ENCODE results near the gene NR2C2. TPM values are rescaled to one million over a fixed set of nuclear protein-coding genes. Genes with fewer than 3 reads are reported as not detected.
A peak's percentile ranks its signal among the peaks of the same experiment; 100 is the strongest.

Gene NR2C2
- total RNA-seq, 2 experiments from 2014 or later = 47.1 to 47.4 TPM

GRCh38 chr3:15045667-15046066 is 98.3 kb downstream of the NR2C2 start:
- Mint-ChIP-seq H3K4me3 (no peak overlapping the region), H3K27ac (peak overlapping the region; percentile 41), H3K36me3 (ENCODE audit: low read depth) (peaks cover 70% of the 10 kb centered on the region), H3K9me3 (no peaks in the 10 kb centered on the region), H3K4me1 (ENCODE audit: low read depth) (peaks cover 25% of the 10 kb centered on the region), H3K27me3 (no peaks in the 10 kb centered on the region)
- DNase-seq (no peak), ATAC-seq (no peak)
- ChIA-PET CTCF (no interaction called here), POLR2A (no interaction called here)
- no peak for TF ChIP-seq CTCF (IDR thresholded peaks at IDR 0.05)
- intact Hi-C loops (cut with micrococcal nuclease) = no loop called here

DNA sequence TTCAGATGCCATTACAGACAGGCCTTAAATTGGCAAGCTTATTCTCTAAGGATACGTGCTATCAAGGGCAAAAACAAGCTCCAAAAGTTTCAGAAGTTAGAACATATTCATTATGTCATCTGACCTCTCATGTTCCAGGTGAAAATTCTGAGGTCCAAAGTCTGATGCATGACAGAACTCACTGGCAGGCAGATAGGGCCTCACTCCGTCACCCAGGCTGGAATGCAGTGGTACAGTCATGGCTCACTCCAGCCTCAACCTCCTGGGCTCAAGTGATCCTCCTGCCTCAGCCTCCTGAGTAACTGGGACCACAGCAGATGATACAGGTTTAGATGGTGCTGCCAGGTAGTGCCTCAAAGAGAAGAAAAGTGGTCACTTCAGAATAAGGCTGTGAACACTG is 102.2 kb downstream of the NR2C2 start:
- no peak for TF ChIP-seq CTCF (IDR thresholded peaks at IDR 0.05)
- no peak for DNase-seq
- Mint-ChIP-seq H3K4me3 (no peak overlapping the region), H3K4me1 (ENCODE audit: low read depth) (peaks cover 46% of the 10 kb centered on the region), H3K9me3 (no peaks in the 10 kb centered on the region), H3K27ac (no peak overlapping the region), H3K27me3 (no peaks in the 10 kb centered on the region), H3K36me3 (ENCODE audit: low read depth) (peaks cover 60% of the 10 kb centered on the region)
- ATAC-seq = no peak
- ChIA-PET POLR2A (interaction anchor here (1.0 to 1.1 kb wide), 2 partner anchors 11 to 48 kb away, joined by 3 read pairs; no protein-coding TSS in a partner anchor), CTCF (interaction anchor here (1.0 to 2.0 kb wide), 4 partner anchors 12 to 128 kb away, joined by 3 to 7 read pairs (median 4); partner anchors contain the start of gene MRPS25)
- intact Hi-C loops (cut with micrococcal nuclease) = no loop called here

- H3K4me1 Mint-ChIP-seq (ENCODE audit: low read depth) = peaks cover 47% of the 10 kb centered on the region
- ATAC-seq (no peak), DNase-seq (no peak)
- H3K27me3 Mint-ChIP-seq = no peaks in the 10 kb centered on the region
- H3K9me3 Mint-ChIP-seq = peaks cover 1% of the 10 kb centered on the region
- POLR2A ChIA-PET = interaction anchor here (0.6 to 2.5 kb wide), 3 partner anchors 14 to 445 kb away, joined by 3 to 10 read pairs (median 3); partner anchors contain the start of gene MRPS25
- H3K4me3 Mint-ChIP-seq = no peak overlapping the region
- intact Hi-C loops (cut with micrococcal nuclease) = no loop called here
- no peak for TF ChIP-seq CTCF (IDR thresholded peaks at IDR 0.05)
- CTCF ChIA-PET = interaction anchor here (0.8 to 2.1 kb wide), 13 partner anchors 13 to 129 kb away, joined by 3 to 14 read pairs (median 4); partner anchors contain the start of gene MRPS25
- peaks cover 63% of the 10 kb centered on the region for H3K36me3 Mint-ChIP-seq (ENCODE audit: low read depth)
- peak overlapping the region; percentile 44 for H3K27ac Mint-ChIP-seq
These were observed 103.2 kb downstream of the NR2C2 start for GRCh38 chr3:15050405-15051092.

GRCh38 chr3:15051531-15051930 is 104.1 kb downstream of the NR2C2 start:
- intact Hi-C loops (cut with micrococcal nuclease) = no loop called here
- CTCF ChIA-PET = interaction anchor here (0.8 to 2.1 kb wide), 15 partner anchors 13 to 125 kb away, joined by 3 to 14 read pairs (median 4); partner anchors contain the start of gene MRPS25
- Mint-ChIP-seq H3K27ac (peak overlapping the region; percentile 38), H3K36me3 (ENCODE audit: low read depth) (peaks cover 61% of the 10 kb centered on the region), H3K4me3 (no peak overlapping the region), H3K27me3 (no peaks in the 10 kb centered on the region), H3K4me1 (ENCODE audit: low read depth) (peaks cover 51% of the 10 kb centered on the region), H3K9me3 (peaks cover 1% of the 10 kb centered on the region)
- TF ChIP-seq CTCF (IDR thresholded peaks at IDR 0.05) = peak; percentile 65
- ATAC-seq = peak; percentile 78
- DNase-seq = peak; percentile 69
- POLR2A ChIA-PET = interaction anchor here (2.5 kb wide), 1 partner anchor 13 kb away, joined by 10 read pairs; the partner anchor contains the start of gene MRPS25

All from activated CD8-positive, alpha-beta T cell treated with anti-CD3 and anti-CD28 coated beads for 36 hours (primary cell).